Type B pancreatic cell (in vitro differentiated cells): ENCODE results near the gene SFRP5. TPM values are rescaled to one million over a fixed set of nuclear protein-coding genes. Genes with fewer than 3 reads are reported as not detected.

Experiments
- DNase-seq: peaks from one replicate; pipeline ENCODE4 v3.0.0; 2021; ENCODE audit warnings: mixed read lengths; ENCODE audit not compliant: unreplicated experiment; ENCODE audit errors: extremely low spot score
- H3K27ac Mint-ChIP-seq: 2 replicates; pipeline ENCODE4 v1.8.0; 2021; ENCODE audit warnings: mild to moderate bottlenecking, mixed read lengths
- H3K27me3 Mint-ChIP-seq: 2 replicates; pipeline ENCODE4 v1.8.0; 2021; ENCODE audit warnings: mixed read lengths
- H3K36me3 Mint-ChIP-seq: 2 replicates; pipeline ENCODE4 v1.8.0; 2021; ENCODE audit warnings: mixed read lengths
- H3K4me1 Mint-ChIP-seq: one replicate; pipeline ENCODE4 v1.8.0; 2021; ENCODE audit warnings: mixed read lengths; ENCODE audit not compliant: unreplicated experiment
- H3K4me3 Mint-ChIP-seq: 2 replicates; pipeline ENCODE4 v1.8.0; 2021; ENCODE audit warnings: mild to moderate bottlenecking, mixed read lengths
- H3K9me3 Mint-ChIP-seq: 2 replicates; pipeline ENCODE4 v1.8.0; 2021; ENCODE audit warnings: mixed read lengths
- total RNA-seq: library from RNA; stranded (reverse); gene quantifications from 2 replicates; pipeline ENCODE4 v1.2.1, GENCODE V29; 2021; ENCODE audit warnings: low replicate concordance
- TF ChIP-seq, protein P1 (sequence below): fragments of 200-600 bp; sonication (generic); conservative IDR thresholded peaks from 2 replicates; pipeline ENCODE4 v1.5.0; 2021; ENCODE audit warnings: antibody characterized with exemption, mild to moderate bottlenecking

Gene SFRP5
- total RNA-seq, 1 donor from 2014 or later = 5.7 TPM

DNA sequence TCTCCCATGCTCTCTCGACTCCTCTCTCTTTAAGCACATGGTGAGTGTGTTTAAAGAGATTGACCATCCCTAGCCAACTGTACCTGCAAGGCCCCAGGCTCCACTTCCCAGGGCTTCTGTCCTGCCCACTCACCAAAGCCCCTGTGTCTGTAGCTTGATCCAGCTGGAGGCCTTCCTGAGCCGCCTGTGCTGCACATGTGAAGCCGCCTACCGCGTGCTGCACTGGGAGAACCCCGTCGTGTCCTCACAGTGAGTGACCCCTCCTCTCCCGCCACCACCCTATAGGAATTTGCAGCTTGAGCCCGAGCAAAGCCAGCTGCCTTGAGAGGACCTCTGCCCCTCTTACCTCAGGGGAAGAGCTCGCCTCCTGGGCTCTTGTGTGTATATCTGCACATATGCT is 23.7 kb downstream of the SFRP5 start:
- peaks cover 26% of the 10 kb centered on the region for H3K36me3 Mint-ChIP-seq
- H3K4me1 Mint-ChIP-seq = no peaks in the 10 kb centered on the region
- no peaks in the 10 kb centered on the region for H3K27me3 Mint-ChIP-seq
- no peak overlapping the region for H3K27ac Mint-ChIP-seq
- DNase-seq = no peak
- no peak overlapping the region for H3K4me3 Mint-ChIP-seq
- no peaks in the 10 kb centered on the region for H3K9me3 Mint-ChIP-seq
- TF ChIP-seq, protein P1, sequence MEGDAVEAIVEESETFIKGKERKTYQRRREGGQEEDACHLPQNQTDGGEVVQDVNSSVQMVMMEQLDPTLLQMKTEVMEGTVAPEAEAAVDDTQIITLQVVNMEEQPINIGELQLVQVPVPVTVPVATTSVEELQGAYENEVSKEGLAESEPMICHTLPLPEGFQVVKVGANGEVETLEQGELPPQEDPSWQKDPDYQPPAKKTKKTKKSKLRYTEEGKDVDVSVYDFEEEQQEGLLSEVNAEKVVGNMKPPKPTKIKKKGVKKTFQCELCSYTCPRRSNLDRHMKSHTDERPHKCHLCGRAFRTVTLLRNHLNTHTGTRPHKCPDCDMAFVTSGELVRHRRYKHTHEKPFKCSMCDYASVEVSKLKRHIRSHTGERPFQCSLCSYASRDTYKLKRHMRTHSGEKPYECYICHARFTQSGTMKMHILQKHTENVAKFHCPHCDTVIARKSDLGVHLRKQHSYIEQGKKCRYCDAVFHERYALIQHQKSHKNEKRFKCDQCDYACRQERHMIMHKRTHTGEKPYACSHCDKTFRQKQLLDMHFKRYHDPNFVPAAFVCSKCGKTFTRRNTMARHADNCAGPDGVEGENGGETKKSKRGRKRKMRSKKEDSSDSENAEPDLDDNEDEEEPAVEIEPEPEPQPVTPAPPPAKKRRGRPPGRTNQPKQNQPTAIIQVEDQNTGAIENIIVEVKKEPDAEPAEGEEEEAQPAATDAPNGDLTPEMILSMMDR = no peak

DNA sequence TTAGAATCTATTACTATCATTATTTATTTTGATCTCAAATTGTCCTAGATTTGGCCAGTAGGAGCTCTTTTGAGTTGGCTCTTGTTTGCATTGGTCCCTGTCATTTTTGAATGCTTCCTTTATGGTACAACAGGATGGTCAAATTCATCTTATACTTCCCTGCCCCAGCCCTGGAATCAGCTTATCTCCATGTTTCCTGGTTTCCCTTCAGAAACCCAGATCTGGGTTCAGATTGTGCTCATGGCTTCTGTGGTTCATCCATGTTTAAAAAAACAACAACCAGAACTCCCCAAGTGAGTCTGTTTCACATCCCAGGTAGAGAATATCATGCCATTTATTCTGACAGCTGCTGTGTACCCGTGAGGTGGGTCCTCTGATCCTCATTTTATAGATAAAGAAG is 24.2 kb downstream of the SFRP5 start:
- TF ChIP-seq, protein P1 = no peak
- peaks cover 29% of the 10 kb centered on the region for H3K36me3 Mint-ChIP-seq
- H3K27me3 Mint-ChIP-seq = no peaks in the 10 kb centered on the region
- DNase-seq = no peak
- H3K4me1 Mint-ChIP-seq = no peaks in the 10 kb centered on the region
- no peak overlapping the region for H3K4me3 Mint-ChIP-seq
- H3K9me3 Mint-ChIP-seq = no peaks in the 10 kb centered on the region
- no peak overlapping the region for H3K27ac Mint-ChIP-seq

DNA sequence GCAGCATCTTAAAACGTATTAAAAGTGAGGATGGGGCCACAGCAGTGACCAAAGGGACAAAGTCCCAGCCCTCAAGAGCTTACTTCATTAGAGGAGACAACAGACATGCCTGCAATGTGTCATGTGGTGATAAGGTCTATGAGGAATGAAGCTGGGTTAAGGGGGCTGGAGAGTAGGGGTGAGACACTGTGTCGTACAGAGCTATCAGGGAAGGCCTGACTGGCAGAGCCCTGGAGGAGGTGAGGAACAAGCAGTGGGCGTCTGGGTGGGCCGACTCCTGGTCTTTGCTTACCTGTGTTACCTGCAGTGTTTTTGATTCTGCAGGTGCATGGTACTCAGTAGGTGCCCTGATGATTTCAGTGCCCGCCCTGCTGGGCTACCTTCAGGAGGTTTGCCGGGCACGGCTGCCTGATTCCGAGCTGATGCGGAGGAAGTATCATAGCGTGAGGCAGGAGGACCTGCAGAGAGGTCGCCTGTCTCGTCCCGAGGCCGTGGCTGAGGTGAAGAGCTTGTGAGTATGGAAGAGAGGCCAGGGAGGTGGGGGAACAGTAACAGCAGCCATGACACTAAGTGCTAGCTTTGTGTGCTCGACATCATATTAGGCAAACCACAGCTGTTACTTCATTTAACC is 27.3 kb downstream of the SFRP5 start:
- Mint-ChIP-seq H3K4me3 (no peak overlapping the region), H3K27me3 (no peaks in the 10 kb centered on the region), H3K4me1 (peaks cover 14% of the 10 kb centered on the region), H3K9me3 (no peaks in the 10 kb centered on the region), H3K27ac (peak overlapping the region; percentile 63), H3K36me3 (peaks cover 22% of the 10 kb centered on the region)
- no peak for DNase-seq
- TF ChIP-seq, protein P1 = no peak

DNA sequence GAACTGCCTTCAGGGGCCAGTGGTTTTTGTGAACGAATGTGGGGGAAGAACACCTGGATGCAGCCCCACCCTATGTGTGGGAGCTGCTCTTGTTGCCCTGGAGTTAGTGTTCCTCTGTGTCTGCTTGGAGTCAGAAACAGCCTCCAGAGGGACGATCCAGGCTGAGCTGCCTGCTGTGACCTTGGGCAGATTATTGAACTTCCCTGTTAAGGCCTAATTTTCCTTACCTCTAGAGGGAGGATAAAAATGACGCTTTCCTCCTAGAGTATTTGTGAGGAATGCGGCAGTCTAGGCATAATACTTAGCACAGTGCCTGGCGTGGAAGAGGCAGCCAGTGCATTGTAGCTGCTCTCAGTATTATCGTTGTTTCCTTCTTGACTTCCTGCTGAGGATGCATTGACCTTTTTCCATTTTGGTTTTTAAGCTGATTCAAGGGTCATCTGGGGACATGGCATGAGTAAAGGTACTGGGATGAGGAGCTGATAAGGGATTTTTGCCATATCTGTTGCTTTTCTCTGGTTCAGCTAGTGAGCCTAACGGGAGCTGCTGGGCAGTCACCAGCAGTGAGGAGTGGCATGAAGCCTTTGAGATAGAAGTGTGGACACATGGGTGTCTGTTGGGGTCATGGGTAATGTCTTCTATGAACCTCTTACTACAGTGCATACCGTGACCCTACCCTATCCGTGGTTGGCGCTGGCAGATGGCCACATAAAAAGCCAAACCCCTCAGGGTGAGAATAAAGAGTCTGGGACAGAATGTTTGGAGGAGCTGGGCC is 28.4 kb downstream of the SFRP5 start:
- Mint-ChIP-seq H3K27me3 (no peaks in the 10 kb centered on the region), H3K4me3 (no peak overlapping the region), H3K27ac (peak overlapping the region; percentile 54), H3K4me1 (peaks cover 15% of the 10 kb centered on the region), H3K9me3 (no peaks in the 10 kb centered on the region), H3K36me3 (peaks cover 22% of the 10 kb centered on the region)
- DNase-seq = no peak
- TF ChIP-seq, protein P1 = no peak

DNA sequence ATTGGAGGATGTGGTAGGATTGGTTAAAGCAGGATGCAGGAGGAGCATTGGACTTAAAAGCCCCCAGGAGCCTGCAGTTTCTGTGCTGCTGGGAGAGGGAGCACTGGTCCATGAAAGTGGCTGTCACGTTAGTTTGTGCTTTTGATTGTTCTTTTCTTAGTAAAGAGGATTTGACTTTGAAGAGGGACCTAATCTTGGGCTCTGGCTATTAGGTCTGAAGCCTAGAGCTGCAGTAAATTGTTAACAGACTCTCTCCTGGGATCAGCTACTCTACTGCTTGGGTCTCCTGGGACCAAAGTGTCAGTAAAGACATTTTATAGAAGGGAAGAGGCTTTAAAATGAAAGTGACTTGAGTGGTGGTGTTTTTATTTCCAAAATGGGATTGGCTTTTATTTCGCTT is 31.2 kb downstream of the SFRP5 start:
- H3K4me3 Mint-ChIP-seq = no peak overlapping the region
- peaks cover 2% of the 10 kb centered on the region for H3K27me3 Mint-ChIP-seq
- TF ChIP-seq, protein P1 = no peak
- H3K9me3 Mint-ChIP-seq = peaks cover 7% of the 10 kb centered on the region
- peaks cover 29% of the 10 kb centered on the region for H3K4me1 Mint-ChIP-seq
- H3K36me3 Mint-ChIP-seq = peaks cover 21% of the 10 kb centered on the region
- DNase-seq = no peak
- H3K27ac Mint-ChIP-seq = no peak overlapping the region
